ENCODE measurements around the gene WDR6.
A peak's percentile ranks its signal among the peaks of the same experiment; 100 is the strongest.
"Not testable (repeated sequence)": the region's sequence is repeated elsewhere in the genome, so short reads cannot be mapped to it uniquely, and the experiment has no call there.

The WDR6 gene

DNA sequence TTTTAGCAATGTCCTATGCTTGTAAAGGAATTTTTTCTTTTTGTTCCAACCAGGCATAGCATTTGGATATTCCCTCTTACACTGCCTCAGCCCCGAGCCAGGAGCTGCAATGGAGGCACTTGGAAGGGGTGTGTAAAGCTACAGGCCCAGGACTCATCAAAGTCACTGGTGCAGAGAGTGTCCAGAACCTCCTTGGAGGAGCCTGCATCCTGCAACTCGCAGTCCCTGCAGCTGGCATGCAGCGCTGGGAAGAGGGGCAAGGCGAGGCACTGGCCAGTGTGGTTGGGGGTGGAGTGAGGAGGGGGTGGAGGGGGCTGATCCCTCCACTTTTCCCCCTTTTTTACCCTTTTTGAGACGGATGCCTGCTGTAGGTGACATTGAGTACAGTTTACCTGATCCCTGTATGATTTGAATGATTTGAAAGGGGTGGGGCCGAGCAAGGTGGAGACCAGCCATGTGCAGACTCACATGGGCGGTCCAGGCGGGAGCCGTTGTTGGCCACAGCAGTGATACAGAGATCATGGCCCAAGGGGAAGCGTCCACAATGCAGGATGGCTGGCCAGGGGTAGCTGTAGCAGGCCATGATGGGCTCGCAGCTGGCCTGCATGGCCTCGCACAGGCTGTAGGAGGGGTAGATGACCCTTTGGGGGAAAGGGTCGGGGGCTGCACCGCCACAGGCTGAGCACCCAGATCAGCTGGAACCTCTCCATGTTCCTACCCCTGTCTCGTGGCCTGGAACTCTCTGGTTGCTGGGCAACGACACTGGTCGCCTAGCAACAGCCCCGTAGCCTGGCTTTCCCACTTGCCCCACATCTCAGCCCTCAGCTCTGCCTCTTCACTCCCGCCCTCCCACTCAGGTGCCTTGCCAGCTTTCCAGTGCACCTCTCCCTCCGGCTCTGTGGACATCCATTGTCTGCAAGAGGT, 9.2 kb upstream of the WDR6 start:
- Histone ChIP-seq H3K4me3 (ENCODE audit: low read length) (no peak overlapping the region), H3K9ac (ENCODE audit: low read length) (no peak overlapping the region), H3K36me3 (ENCODE audit: control insufficient read depth, insufficient read depth, low read length) (peaks cover 2% of the 10 kb centered on the region), H3K4me1 (ENCODE audit: control insufficient read depth, insufficient read depth, low read length) (no peaks in the 10 kb centered on the region), H3K27ac (ENCODE audit: low read depth, low read length) (no peak overlapping the region), H3K27me3 (ENCODE audit: control insufficient read depth, insufficient read depth, low read length) (no peaks in the 10 kb centered on the region)

DNA sequence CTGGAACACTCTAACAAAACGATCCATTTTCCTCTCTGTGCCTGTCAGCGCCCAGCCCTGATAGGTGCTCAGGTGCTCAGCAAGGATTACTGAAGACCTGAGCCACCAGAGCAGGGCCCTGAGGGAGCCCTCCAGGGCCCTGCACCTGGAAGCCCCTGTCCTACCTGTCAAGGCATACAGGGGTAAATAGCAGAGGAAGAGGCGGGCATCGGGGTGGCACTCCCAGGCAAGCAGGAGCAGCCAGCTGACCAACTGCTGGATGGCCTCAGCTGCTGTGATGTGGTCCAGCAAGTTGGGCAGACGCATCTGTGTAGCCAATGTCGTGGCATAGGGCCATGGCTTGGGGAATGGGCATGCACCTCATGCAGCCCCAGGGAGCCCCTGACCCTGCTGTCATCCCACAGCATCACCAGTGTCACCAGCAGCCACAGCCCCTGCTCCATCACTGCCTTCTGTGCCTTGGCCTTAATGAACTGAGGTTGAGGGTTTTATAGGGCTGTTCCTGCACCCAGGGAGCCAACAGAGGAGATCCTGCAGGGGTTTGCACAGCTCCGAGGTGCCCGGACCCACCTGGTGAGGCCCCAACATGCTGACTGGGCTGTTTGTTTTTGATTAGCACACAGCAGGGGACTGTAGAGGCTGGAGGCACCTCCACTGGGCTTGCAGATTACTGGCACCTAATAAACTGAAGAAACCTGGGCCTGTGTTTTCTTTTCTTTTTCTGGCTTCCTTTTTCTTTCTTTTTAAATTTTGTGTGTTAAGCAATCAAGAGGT, 7.9 kb upstream of the WDR6 start:
- no peak overlapping the region for H3K27ac ChIP-seq (ENCODE audit: low read depth, low read length)
- peaks cover 2% of the 10 kb centered on the region for H3K36me3 ChIP-seq (ENCODE audit: control insufficient read depth, insufficient read depth, low read length)
- H3K9ac ChIP-seq (ENCODE audit: low read length) = no peak overlapping the region
- no peak overlapping the region for H3K4me3 ChIP-seq (ENCODE audit: low read length)
- H3K27me3 ChIP-seq (ENCODE audit: control insufficient read depth, insufficient read depth, low read length) = no peaks in the 10 kb centered on the region
- no peaks in the 10 kb centered on the region for H3K4me1 ChIP-seq (ENCODE audit: control insufficient read depth, insufficient read depth, low read length)

DNA sequence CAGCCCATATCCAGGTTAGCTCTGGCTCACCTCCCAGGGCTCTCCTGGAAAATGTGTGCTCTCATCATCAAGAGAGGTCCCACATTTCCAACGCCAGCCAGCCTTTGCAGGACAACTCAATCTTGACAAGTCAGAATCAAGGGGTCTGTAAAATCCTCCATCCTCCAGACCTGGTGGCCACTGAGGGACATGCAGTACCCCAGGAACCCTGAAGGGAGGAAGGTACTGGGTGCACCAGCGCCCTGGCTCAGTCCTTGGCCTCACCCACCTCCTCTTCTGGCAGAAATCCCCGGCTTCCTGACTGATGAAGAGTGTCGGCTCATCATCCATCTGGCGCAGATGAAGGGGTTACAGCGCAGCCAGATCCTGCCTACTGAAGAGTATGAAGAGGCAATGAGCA, 6.0 kb upstream of the WDR6 start:
- H3K27me3 ChIP-seq (ENCODE audit: control insufficient read depth, insufficient read depth, low read length) = no peaks in the 10 kb centered on the region
- no peak overlapping the region for H3K4me3 ChIP-seq (ENCODE audit: low read length)
- no peaks in the 10 kb centered on the region for H3K4me1 ChIP-seq (ENCODE audit: control insufficient read depth, insufficient read depth, low read length)
- H3K27ac ChIP-seq (ENCODE audit: low read depth, low read length) = no peak overlapping the region
- H3K36me3 ChIP-seq (ENCODE audit: control insufficient read depth, insufficient read depth, low read length) = peaks cover 2% of the 10 kb centered on the region
- no peak overlapping the region for H3K9ac ChIP-seq (ENCODE audit: low read length)

DNA sequence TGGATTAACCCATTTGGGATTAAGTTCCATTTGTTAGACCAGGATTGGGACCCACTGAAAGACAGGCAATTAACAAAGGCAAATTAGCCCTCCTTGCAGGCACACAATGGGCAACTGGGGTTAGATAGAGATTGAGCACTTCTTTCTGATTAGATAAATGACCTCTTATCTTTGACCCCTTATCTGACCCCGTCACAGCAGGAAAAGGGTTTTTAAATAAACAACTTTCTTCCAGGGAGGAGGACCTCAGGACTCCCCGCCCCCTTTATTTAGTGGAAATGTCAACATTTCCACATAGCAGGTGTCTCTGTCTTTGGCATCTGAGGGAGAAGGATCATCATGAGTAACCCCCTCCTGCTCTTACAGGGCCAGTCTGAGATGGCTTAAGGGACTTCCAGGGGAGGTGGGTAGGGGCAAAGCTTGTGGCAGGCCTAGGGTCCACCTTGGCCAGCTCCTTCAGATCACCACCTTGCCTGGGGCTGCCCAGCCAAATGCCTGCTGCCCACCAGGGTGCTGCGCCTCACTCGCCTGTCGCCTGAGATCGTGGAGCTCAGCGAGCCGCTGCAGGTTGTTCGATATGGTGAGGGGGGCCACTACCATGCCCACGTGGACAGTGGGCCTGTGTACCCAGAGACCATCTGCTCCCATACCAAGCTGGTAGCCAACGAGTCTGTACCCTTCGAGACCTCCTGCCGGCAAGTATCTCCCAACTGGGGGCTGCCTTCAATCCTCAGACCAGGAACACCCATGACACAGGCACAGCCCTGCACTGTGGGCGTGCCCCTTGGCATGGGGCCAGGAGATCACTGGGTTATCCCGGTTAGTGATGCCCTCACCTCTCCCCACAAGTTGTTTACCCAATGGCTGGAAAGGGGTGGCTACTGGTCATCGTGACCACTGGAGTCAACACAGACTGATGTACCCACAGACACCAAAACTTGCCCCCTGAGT, 2.6 kb upstream of the WDR6 start:
- peaks cover 3% of the 10 kb centered on the region for H3K4me1 ChIP-seq (ENCODE audit: control insufficient read depth, insufficient read depth, low read length)
- H3K36me3 ChIP-seq (ENCODE audit: control insufficient read depth, insufficient read depth, low read length) = no peaks in the 10 kb centered on the region
- no peak overlapping the region for H3K4me3 ChIP-seq (ENCODE audit: low read length)
- H3K27ac ChIP-seq (ENCODE audit: low read depth, low read length) = no peak overlapping the region
- no peak overlapping the region for H3K9ac ChIP-seq (ENCODE audit: low read length)
- H3K27me3 ChIP-seq (ENCODE audit: control insufficient read depth, insufficient read depth, low read length) = no peaks in the 10 kb centered on the region

DNA sequence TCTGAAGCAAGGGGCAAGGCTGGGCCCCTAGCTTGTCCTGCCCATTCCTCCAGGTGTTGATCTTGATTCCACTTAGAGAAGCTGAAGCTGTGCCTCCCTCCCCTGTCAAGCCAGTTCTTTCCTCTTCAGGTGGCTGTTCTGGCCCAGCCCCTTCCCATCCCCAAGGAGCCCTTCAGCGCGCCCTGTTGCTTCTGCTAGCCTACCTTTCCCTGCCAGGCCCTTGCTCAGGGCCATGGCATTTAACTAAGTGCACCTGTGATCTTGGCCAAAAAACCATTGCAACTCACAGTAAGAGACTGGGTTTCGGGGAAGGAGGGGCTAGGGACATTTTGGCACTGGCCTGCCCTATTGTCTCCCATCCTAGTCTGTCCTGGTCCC, 1.9 kb upstream of the WDR6 start:
- Histone ChIP-seq H3K4me1 (ENCODE audit: control insufficient read depth, insufficient read depth, low read length) (peaks cover 3% of the 10 kb centered on the region), H3K27ac (ENCODE audit: low read depth, low read length) (no peak overlapping the region), H3K27me3 (ENCODE audit: control insufficient read depth, insufficient read depth, low read length) (no peaks in the 10 kb centered on the region), H3K9ac (ENCODE audit: low read length) (no peak overlapping the region), H3K4me3 (ENCODE audit: low read length) (no peak overlapping the region), H3K36me3 (ENCODE audit: control insufficient read depth, insufficient read depth, low read length) (no peaks in the 10 kb centered on the region)

DNA sequence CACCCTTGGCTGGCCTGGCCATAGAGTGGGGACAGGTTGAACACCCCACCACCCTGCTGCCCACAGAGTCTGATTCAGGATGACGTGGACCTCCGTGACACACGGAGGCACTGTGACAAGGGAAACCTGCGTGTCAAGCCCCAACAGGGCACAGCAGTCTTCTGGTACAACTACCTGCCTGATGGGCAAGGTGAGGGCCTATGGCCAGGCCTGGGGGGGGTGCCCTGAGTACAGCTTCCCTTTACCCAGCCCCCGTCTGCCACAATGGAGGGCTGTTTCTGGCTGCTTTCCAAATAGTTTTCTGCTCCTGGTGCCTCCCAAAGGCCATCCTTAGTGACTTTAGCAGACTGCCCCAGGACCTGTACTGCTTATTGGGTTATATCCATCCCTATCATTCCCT, 1.2 kb upstream of the WDR6 start:
- Histone ChIP-seq H3K4me1 (ENCODE audit: control insufficient read depth, insufficient read depth, low read length) (peaks cover 3% of the 10 kb centered on the region), H3K9ac (ENCODE audit: low read length) (no peak overlapping the region), H3K27me3 (ENCODE audit: control insufficient read depth, insufficient read depth, low read length) (no peaks in the 10 kb centered on the region), H3K27ac (ENCODE audit: low read depth, low read length) (peak overlapping the region; percentile 99), H3K4me3 (ENCODE audit: low read length) (peak overlapping the region; percentile 95), H3K36me3 (ENCODE audit: control insufficient read depth, insufficient read depth, low read length) (no peaks in the 10 kb centered on the region)

DNA sequence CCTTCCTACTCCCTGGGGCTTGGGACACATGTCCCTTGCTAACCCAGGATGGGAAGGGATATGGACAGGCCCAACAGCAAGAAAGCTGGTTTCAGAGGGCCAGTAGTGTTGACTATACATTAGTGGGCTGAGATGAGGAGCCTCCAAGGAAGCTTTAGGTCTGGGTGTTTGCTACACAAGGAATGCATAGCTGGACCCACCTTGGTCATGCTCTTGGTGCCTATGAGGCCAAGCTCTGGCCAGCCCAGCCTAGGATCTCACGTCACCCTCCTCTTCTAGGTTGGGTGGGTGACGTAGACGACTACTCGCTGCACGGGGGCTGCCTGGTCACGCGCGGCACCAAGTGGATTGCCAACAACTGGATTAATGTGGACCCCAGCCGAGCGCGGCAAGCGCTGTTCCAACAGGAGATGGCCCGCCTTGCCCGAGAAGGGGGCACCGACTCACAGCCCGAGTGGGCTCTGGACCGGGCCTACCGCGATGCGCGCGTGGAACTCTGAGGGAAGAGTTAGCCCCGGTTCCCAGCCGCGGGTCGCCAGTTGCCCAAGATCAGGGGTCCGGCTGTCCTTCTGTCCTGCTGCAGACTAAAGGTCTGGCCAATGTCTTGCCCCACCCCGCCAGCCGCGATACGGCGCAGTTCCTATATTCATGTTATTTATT, 653 bp upstream of the WDR6 start:
- Histone ChIP-seq H3K9ac (ENCODE audit: low read length) (peak overlapping the region; percentile 54), H3K27ac (ENCODE audit: low read depth, low read length) (peak overlapping the region; percentile 99), H3K36me3 (ENCODE audit: control insufficient read depth, insufficient read depth, low read length) (peaks cover 2% of the 10 kb centered on the region), H3K27me3 (ENCODE audit: control insufficient read depth, insufficient read depth, low read length) (no peaks in the 10 kb centered on the region), H3K4me3 (ENCODE audit: low read length) (peak overlapping the region; percentile 95), H3K4me1 (ENCODE audit: control insufficient read depth, insufficient read depth, low read length) (peaks cover 3% of the 10 kb centered on the region)

DNA sequence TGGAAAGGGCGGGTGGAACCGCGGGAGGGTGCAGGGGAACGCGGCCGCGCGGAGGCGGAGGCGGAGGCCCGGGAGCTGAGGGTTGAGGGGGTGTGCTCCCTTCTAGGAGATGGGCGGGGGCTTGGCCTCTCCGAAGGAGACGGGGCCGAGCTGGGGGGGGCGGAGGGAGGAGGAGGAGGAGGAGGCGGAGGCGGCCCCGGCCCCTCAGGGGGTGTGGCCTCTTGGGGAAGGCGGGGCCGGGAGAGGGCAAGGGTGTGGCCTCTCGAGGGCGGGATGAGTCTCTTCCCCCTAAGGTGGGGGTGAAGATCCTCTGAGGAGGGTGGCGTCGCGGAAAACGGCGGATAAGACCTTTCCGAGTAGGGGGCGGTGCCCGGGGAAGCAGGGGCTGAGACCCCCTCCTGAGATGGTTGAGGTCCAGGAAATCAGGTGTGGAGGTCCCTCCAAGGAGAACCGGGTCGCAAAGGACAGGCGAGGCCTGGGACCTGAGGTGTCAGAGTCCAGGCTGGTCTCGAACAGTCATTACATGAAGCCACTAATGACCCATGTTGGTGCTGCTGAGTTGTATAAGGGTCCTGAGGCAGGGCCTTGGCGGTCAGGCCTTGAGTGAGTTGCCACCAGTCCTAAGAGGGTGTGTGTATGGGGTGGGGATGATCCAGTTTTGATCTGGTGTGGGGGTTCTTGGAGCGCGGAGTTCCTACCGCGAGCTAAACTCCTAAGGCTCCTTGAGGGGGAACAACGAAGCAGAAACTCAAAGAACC, 759 bp downstream of the WDR6 start:
- Histone ChIP-seq H3K27me3 (ENCODE audit: control insufficient read depth, insufficient read depth, low read length) (no peaks in the 10 kb centered on the region), H3K4me1 (ENCODE audit: control insufficient read depth, insufficient read depth, low read length) (peaks cover 3% of the 10 kb centered on the region), H3K36me3 (ENCODE audit: control insufficient read depth, insufficient read depth, low read length) (peaks cover 9% of the 10 kb centered on the region), H3K4me3 (ENCODE audit: low read length) (peak overlapping the region; percentile 95), H3K27ac (ENCODE audit: low read depth, low read length) (peak overlapping the region; percentile 99), H3K9ac (ENCODE audit: low read length) (peak overlapping the region; percentile 88)

DNA sequence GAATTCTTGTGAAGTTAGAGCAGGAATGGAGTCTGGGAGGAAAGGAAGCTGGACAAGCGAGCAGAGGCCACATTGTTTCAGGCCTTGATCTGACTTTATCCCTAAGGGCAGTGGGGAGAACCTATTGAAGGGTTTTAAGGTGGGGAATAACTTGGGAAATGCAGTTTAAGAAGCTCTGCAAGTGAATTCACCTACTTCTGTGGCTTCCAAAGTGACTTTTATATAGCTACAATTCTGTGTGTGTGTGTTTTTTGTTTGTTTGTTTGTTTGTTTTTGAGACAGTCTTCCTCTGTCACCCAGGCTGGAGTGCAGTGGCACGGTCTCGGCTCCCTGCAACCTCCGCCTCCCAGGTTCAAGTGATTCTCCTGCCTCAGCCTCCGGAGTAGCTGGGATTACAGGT, 1.4 kb downstream of the WDR6 start:
- Histone ChIP-seq H3K27ac (ENCODE audit: low read depth, low read length) (peak overlapping the region; percentile 99), H3K4me3 (ENCODE audit: low read length) (peak overlapping the region; percentile 95)
- H3K4me1 ChIP-seq (ENCODE audit: control insufficient read depth, insufficient read depth, low read length); H3K27me3 ChIP-seq (ENCODE audit: control insufficient read depth, insufficient read depth, low read length); H3K36me3 ChIP-seq (ENCODE audit: control insufficient read depth, insufficient read depth, low read length); H3K9ac ChIP-seq (ENCODE audit: low read length): not testable (repeated sequence)

DNA sequence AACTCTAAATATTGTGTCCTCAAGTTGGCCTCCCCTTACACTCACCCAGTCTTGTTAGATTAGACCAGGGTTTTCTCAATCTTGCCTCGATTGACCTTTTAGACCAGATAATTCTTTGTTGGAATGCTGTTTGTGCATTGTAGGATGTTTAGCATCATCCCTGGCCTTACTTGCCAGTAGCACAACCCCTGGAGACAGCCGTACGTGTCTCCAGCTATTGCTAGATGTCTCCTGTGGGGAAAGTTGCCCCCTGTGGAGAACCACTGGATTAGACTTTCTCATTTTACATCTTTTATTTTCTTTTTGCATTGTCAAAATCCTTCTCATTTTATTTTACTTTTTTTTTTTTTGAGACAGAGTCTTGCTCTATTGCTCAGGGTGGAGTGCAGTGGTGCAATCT, 2.2 kb downstream of the WDR6 start:
- H3K4me3 ChIP-seq (ENCODE audit: low read length) = no peak overlapping the region
- peaks cover 9% of the 10 kb centered on the region for H3K36me3 ChIP-seq (ENCODE audit: control insufficient read depth, insufficient read depth, low read length)
- H3K4me1 ChIP-seq (ENCODE audit: control insufficient read depth, insufficient read depth, low read length) = peaks cover 3% of the 10 kb centered on the region
- H3K9ac ChIP-seq (ENCODE audit: low read length) = no peak overlapping the region
- H3K27me3 ChIP-seq (ENCODE audit: control insufficient read depth, insufficient read depth, low read length) = no peaks in the 10 kb centered on the region
- no peak overlapping the region for H3K27ac ChIP-seq (ENCODE audit: low read depth, low read length)

DNA sequence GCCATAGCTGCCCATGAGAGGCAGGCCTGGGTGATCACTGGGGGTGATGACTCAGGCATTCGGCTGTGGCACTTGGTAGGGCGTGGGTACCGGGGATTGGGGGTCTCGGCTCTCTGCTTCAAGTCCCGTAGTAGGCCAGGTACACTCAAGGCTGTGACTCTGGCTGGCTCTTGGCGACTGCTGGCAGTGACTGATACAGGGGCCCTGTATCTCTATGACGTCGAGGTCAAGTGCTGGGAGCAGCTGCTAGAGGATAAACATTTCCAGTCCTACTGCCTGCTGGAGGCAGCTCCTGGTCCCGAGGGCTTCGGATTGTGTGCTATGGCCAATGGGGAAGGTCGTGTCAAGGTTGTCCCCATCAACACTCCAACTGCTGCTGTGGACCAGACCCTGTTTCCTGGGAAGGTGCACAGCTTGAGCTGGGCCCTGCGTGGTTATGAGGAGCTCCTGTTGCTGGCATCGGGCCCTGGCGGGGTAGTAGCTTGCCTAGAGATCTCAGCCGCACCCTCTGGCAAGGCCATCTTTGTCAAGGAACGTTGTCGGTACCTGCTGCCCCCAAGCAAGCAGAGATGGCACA, 5.3 kb downstream of the WDR6 start:
- H3K27ac ChIP-seq (ENCODE audit: low read depth, low read length) = no peak overlapping the region
- H3K36me3 ChIP-seq (ENCODE audit: control insufficient read depth, insufficient read depth, low read length) = peaks cover 31% of the 10 kb centered on the region
- H3K4me1 ChIP-seq (ENCODE audit: control insufficient read depth, insufficient read depth, low read length) = peaks cover 5% of the 10 kb centered on the region
- H3K27me3 ChIP-seq (ENCODE audit: control insufficient read depth, insufficient read depth, low read length) = no peaks in the 10 kb centered on the region
- H3K9ac ChIP-seq (ENCODE audit: low read length) = no peak overlapping the region
- H3K4me3 ChIP-seq (ENCODE audit: low read length) = no peak overlapping the region
